GM12873 (cell line): ENCODE results near the gene COL15A1.

Experiments used
- CTCF ChIP-seq: IDR thresholded peaks from 2 replicates; pipeline ENCODE4 v1.5.1; 2012; ENCODE audit warnings: low read depth, mild to moderate bottlenecking, moderate library complexity, low read length, control low read depth; ENCODE audit not compliant: insufficient read depth; ENCODE audit errors: missing control alignments

Gene COL15A1

DNA sequence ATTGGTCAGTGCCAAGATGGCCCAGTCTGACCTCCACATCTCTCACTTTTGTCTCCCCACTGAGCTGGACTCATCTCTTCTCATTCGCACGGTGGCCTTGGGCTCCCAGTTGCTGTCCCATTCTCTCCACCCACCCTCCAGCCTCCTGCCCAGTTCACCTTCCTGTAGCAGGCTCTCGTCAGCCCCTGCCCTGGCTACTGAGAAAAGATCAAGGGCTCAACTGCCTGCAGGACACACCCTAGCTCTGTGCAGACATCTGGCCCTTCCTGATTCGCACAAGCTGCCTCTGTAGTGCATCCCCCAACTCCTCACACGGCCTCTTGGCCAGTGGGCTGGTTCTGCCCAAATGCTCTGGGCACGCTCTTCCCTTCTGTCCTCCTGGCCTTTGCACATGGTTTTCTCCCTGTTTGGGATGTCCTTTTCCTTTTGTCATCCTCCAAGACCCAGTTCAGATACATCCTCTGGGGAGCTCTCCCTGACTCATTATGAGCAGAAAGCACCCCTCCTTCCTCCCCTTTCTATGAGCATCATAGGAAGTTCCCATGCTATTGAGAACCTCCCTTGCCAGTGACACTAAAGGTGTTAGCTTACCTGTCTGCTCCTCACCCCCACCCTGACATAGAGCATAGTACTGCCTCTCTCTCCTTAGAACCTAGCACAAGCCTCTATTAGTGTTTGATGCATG is 82.7 kb downstream of the COL15A1 start:
- no peak for TF ChIP-seq CTCF

GRCh38 chr9:99026956-99027298 is 83.2 kb downstream of the COL15A1 start:
- TF ChIP-seq CTCF: no peak

GRCh38 chr9:99027443-99027842 is 83.7 kb downstream of the COL15A1 start:
- TF ChIP-seq CTCF: no peak

DNA sequence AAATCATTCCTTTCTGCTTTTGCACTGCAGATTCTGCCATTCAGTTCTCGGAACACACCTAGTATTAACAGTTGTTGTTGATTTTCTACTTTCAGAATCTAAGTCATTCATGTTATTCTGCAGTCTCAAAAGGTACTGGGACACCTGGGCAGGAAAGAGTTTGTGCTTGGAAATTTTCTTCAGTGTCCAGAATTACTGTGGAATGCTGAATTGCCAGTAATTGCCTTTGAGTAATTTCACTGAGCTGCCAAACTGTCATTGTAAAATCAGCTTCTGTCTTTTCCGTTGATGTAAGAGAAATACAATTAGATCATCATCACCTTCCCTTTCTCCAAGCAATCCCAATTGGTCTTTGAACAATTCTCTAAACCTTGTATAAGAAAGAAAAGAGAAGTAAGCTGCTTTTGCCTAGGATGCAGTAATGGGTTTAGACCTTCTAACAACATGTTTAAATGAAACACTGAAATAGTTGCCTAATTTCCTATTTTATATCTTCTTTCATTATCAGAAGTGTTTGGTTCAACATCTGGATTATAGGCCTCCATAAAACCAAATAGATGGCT is 85.5 kb downstream of the COL15A1 start:
- no peak for TF ChIP-seq CTCF

- no peak for TF ChIP-seq CTCF
Observed at GRCh38 chr9:99030092-99030511, 86.4 kb downstream of the COL15A1 start.

DNA sequence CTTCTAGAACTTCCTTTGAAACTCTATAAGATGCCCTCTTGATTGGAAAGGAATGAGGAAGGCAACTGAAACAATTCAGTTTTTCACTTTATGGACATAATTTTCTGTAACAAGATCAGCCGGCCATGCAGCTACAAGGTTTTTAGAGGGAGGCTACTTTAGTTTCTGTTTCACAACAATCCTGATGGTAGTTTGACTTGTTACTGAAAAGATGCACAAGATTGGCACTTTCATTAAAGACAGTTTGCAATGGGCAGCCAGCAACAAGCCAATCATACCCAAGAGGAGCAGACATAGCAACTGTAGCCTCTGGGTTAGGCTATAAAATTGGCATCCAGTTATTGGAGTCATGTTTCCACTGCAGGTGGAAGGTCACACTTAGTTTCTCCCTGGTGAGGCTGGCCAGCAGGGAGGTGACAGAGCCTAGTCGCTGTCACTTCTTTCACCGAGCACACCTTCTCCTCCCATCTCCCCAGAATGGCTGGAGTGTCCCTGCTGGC is 87.0 kb downstream of the COL15A1 start:
- TF ChIP-seq CTCF: no peak

- no peak for TF ChIP-seq CTCF
Observed at GRCh38 chr9:99031319-99031718, 87.6 kb downstream of the COL15A1 start.
